GM21576 (cell line): ENCODE results near the gene TOMT.

Source experiments
- ATAC-seq: cut with Tn5 transposase; IDR thresholded peaks from one replicate; pipeline ENCODE4 v1.9.1; 2021; ENCODE audit warnings: mild to moderate bottlenecking, moderate library complexity; ENCODE audit not compliant: unreplicated experiment

The TOMT gene

DNA sequence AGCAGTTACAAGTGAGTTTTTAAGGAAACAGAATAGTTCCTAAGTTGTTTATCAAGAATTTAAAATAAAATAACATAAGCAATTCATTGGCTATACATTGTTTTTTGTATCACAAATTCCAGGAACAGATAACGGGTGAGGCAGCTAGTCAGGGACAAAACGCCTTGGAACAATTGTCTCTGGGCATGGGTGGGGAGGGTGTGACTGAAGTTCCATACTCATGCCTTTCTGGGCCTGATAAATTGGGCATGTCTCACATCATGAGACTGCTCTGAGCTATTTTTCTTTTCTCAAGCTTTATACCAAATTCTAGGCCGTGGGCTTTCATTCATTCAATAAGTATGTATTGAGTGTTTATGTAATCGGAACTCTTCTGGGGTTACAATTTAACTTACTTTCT, 51.4 kb downstream of the TOMT start:
- no peak for ATAC-seq
